HUES6 (cell line): ENCODE data around the gene BTAF1.
"Not testable (repeated sequence)": the region's sequence is repeated elsewhere in the genome, so short reads cannot be mapped to it uniquely, and the experiment has no call there.

Experiments
- H3K27ac ChIP-seq: 2 replicates; pipeline ENCODE4 v1.7.0; 2013; ENCODE audit warnings: low read depth, mild to moderate bottlenecking, low read length, inconsistent platforms
- H3K27me3 ChIP-seq: 2 replicates; pipeline ENCODE4 v1.6.1; 2013; ENCODE audit warnings: low read length; ENCODE audit not compliant: control insufficient read depth, insufficient read depth
- H3K36me3 ChIP-seq: 2 replicates; pipeline ENCODE4 v1.6.1; 2013; ENCODE audit warnings: low read length; ENCODE audit not compliant: control insufficient read depth, insufficient read depth
- H3K4me1 ChIP-seq: 2 replicates; pipeline ENCODE4 v1.6.1; 2013; ENCODE audit warnings: low read length; ENCODE audit not compliant: control insufficient read depth, insufficient read depth
- H3K4me3 ChIP-seq: 2 replicates; pipeline ENCODE4 v1.5.1; 2013; ENCODE audit warnings: low read depth, low read length
- H3K9ac ChIP-seq: one replicate; pipeline ENCODE4 v1.6.1; 2013; ENCODE audit warnings: mild to moderate bottlenecking, low read length
- H3K9me3 ChIP-seq: 2 replicates; pipeline ENCODE4 v1.6.1; 2013; ENCODE audit warnings: low read depth, low read length; ENCODE audit not compliant: control insufficient read depth, insufficient read depth

BTAF1 gene

DNA sequence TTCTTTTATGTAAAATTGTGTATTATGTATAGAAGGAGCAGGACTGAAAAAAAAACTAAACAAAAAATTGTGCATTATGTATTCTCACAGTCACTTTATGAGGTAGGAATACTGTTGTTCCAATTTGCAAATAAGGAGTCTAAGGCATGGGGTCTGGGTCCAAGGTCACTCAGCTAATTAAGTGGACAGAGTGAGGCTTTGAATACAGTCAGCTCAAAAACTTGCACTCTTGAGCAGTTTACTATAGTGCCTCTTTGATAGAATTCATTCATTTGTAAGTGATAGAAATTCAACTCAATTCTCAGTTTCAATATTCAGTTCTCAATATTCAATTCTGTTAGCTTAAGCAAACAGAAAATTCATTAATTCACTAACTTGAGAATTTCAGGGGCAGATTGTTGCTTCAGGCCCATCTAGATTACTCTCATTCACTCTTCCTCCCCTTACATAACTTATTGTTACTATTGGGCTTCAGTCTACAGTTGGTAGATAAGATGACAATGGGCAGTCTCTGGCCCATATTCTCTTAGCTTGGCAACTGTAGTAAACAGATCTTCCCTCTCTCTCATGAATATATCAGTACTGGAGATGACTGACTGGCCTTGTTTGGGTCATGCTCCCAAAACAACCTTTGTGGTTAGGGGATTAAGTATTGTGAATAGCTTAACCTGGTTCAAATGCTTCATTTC is 86.6 kb downstream of the BTAF1 start:
- H3K4me1 ChIP-seq = no peaks in the 10 kb centered on the region
- no peak overlapping the region for H3K9ac ChIP-seq
- H3K27ac ChIP-seq = no peak overlapping the region
- peaks cover 78% of the 10 kb centered on the region for H3K36me3 ChIP-seq
- H3K4me3 ChIP-seq = no peak overlapping the region
- no peaks in the 10 kb centered on the region for H3K9me3 ChIP-seq
- H3K27me3 ChIP-seq = no peaks in the 10 kb centered on the region

DNA sequence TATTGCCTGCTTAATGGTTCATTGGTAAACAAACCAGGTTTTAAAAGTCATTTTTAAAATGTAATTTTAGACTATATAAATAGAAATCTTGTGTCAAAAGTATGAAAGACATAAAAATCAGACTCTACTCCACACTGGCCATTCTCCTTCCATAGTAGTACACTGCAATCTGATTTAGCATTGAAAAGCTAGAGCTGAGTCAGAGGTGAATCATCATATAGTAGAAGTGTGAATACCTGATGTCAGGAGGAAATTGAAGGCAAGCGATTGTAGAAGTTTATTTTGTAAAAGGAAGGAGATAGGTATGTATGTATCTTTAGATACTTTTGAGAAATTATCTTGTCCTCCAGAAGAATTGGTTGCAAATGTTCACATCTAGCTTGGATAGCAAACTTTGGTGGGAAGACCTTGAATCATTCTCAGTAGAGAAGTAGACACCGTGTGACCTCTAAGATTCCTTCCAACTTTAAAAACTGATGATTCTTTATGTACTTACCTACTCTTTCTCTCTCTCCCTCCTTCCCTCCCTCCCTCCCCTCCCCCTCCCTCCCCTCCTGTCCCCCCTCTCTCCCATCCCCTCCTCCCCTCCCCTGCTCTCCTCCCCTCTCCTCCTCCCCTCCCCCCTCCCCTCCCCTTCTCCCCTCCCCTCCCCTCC is 88.1 kb downstream of the BTAF1 start:
- H3K36me3 ChIP-seq = peaks cover 78% of the 10 kb centered on the region
- no peaks in the 10 kb centered on the region for H3K27me3 ChIP-seq
- H3K9me3 ChIP-seq = no peaks in the 10 kb centered on the region
- H3K27ac ChIP-seq = no peak overlapping the region
- H3K9ac ChIP-seq = no peak overlapping the region
- H3K4me3 ChIP-seq = no peak overlapping the region
- H3K4me1 ChIP-seq = no peaks in the 10 kb centered on the region

DNA sequence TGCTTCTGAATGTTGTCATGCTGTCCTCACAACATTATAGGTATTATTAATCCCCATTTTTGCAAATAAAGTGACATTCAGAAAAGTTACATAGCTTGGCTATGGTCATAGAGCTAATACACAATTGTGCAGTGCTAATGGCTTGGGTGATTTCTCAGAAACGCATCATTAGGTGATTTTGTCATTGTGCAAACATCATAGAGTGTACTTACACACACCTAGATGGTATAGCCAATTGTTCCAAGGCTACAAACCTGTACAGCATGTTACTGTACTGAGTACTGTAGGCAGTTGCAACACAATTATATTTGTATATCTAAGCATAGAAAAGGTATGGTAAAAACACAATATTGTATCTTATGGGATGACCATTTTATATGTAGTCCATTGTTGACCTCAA is 91.0 kb downstream of the BTAF1 start:
- Histone ChIP-seq H3K4me3 (no peak overlapping the region), H3K27ac (no peak overlapping the region), H3K9ac (no peak overlapping the region), H3K4me1 (no peaks in the 10 kb centered on the region), H3K36me3 (peaks cover 78% of the 10 kb centered on the region), H3K9me3 (no peaks in the 10 kb centered on the region), H3K27me3 (no peaks in the 10 kb centered on the region)

DNA sequence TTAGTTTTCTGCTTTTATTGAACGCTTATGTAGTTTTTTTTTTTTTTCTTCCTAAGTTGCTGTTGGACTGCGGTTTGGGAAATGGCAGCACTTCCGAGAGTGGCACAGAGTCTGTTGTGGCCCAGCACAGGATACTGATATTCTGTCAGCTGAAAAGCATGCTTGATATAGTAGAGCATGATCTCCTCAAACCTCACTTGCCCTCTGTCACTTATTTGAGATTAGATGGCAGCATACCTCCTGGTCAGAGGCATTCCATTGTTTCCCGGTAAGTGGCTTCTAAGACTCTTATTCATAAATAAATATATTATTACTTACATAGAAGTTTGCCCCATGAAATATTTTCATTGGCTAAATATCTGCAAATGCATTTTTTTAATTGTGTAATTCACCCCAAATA is 101.1 kb downstream of the BTAF1 start:
- Histone ChIP-seq H3K36me3 (peaks cover 82% of the 10 kb centered on the region), H3K9me3 (no peaks in the 10 kb centered on the region), H3K4me3 (no peak overlapping the region), H3K27me3 (no peaks in the 10 kb centered on the region), H3K27ac (no peak overlapping the region), H3K9ac (no peak overlapping the region), H3K4me1 (no peaks in the 10 kb centered on the region)

DNA sequence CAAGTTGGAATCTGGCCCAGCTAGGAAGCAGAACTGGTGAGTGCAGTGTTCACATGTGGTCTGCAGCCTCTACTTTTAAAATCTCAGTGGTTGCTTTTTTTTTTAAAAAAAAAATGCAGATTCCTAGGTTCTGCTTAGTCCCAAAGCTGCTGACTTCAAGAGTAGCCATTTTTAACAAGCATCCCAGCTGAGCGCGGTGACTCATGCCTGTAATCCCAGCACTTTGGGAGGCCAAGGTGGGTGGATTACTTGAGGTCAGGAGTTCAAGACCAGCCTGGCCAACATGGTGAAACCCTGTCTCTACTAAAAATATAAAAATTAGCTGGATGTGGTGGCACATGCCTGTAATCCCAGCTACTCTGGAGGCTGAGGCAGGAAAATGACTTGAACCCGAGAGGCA is 101.8 kb downstream of the BTAF1 start:
- peaks cover 82% of the 10 kb centered on the region for H3K36me3 ChIP-seq
- H3K27me3 ChIP-seq, H3K9me3 ChIP-seq, H3K4me3 ChIP-seq, H3K9ac ChIP-seq, H3K27ac ChIP-seq, H3K4me1 ChIP-seq: not testable (repeated sequence)

DNA sequence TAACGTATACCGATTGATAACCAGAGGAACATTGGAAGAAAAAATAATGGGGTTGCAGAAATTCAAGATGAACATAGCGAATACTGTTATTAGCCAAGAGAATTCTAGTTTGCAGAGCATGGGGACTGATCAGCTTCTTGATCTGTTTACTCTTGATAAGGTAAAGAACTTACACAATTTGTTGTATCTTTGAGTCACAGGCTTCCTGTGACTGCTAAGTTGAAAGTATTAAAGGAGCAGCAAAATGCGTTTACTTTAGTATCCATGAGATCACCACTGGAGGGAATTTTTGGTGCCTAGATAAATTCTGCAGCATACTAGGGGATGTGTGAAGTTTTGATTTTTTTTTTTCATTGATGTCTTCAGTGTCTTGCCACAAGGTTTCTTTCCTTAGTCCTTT is 103.6 kb downstream of the BTAF1 start:
- Histone ChIP-seq H3K36me3 (peaks cover 83% of the 10 kb centered on the region), H3K4me3 (no peak overlapping the region), H3K9ac (no peak overlapping the region), H3K9me3 (no peaks in the 10 kb centered on the region), H3K27me3 (no peaks in the 10 kb centered on the region), H3K27ac (no peak overlapping the region), H3K4me1 (peaks cover under 1% of the 10 kb centered on the region)

DNA sequence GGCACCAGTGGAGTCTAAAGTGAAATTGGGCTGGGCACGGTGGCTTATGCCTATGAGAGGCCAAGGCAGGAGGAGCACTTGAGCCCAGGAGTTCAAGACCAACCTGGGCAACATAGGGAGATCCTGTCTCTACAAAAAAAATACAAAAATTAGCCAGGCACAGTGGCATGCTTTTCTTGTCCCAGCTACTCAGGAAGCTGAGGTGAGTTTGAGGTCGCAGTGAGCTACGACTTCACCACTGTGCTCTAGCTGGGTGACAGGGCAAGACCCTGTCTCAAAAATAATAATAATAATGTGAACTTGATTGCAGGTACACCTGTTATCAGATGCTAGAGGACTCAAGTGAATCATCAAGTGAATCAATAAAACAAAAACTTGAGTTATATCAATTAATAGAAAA is 108.0 kb downstream of the BTAF1 start:
- H3K9ac ChIP-seq = no peak overlapping the region
- no peak overlapping the region for H3K27ac ChIP-seq
- H3K9me3 ChIP-seq = no peaks in the 10 kb centered on the region
- H3K4me1 ChIP-seq = peaks cover 16% of the 10 kb centered on the region
- H3K4me3 ChIP-seq = no peak overlapping the region
- H3K36me3 ChIP-seq = peaks cover 46% of the 10 kb centered on the region
- no peaks in the 10 kb centered on the region for H3K27me3 ChIP-seq

DNA sequence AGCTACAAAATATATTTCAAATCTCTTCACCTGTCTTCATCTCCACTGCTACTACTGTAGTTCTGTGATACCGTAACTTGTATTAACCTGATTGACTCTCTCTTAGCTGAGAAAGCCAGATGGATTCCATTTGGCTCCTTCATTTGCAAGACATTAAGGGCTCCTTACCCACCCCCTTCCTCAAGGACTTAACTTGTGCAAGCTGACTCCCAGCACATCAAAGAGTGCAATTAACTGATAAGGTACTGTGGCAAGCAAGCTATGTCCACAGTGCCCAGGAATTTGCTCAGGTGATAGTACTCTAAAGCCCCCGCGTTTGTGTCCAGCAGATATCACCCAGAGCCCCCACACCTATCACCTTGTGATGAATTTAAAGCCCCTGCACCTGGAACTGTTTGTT is 109.5 kb downstream of the BTAF1 start:
- not testable (repeated sequence) for H3K27ac ChIP-seq, H3K9ac ChIP-seq, H3K9me3 ChIP-seq, H3K27me3 ChIP-seq, H3K4me3 ChIP-seq
- Histone ChIP-seq H3K4me1 (peaks cover 16% of the 10 kb centered on the region), H3K36me3 (peaks cover 31% of the 10 kb centered on the region)

DNA sequence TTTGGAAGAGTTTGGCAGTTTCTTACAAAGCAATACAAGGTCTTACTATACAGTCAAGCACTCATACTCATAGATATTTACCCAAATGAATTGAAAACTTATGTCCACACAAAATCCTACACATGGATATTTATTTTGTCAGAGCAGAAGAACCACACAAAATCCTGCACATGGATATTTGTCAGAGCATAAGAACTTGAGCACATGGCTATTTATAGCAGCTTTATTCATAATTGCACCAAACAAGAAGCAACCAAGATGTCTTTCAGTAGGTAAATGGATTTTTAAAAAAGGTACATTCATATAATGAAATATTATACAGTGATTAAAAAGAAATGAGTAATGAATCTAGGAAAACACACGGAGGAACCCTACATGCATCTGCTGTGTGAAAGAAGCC is 115.4 kb downstream of the BTAF1 start:
- Histone ChIP-seq H3K4me1 (peaks cover 8% of the 10 kb centered on the region; the same call in 1 of the 2 replicates), H3K27ac (no peak overlapping the region), H3K36me3 (no peaks in the 10 kb centered on the region), H3K4me3 (no peak overlapping the region), H3K9ac (no peak overlapping the region), H3K27me3 (no peaks in the 10 kb centered on the region), H3K9me3 (no peaks in the 10 kb centered on the region)

DNA sequence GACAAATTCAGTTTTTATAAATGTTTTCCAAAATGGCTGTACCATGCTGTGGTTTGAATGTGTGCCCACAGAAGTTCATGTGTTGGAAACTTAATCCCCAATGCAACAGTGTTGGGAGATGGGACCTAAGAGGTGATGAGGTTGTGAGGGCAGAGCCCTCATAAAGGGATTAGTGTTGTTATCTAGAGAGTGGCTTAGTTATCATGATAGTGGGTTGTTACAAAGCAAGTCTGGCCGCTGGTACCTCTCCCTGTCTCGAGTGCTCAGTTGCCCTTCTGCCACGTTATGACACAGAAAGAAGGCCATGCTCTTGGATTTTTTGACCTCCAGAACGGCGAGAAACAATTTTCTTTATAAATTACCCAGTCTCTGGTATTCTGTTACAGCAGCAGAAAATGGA is 119.0 kb downstream of the BTAF1 start:
- no peaks in the 10 kb centered on the region for H3K9me3 ChIP-seq
- peaks cover 13% of the 10 kb centered on the region; the same call in 1 of the 2 replicates for H3K4me1 ChIP-seq

DNA sequence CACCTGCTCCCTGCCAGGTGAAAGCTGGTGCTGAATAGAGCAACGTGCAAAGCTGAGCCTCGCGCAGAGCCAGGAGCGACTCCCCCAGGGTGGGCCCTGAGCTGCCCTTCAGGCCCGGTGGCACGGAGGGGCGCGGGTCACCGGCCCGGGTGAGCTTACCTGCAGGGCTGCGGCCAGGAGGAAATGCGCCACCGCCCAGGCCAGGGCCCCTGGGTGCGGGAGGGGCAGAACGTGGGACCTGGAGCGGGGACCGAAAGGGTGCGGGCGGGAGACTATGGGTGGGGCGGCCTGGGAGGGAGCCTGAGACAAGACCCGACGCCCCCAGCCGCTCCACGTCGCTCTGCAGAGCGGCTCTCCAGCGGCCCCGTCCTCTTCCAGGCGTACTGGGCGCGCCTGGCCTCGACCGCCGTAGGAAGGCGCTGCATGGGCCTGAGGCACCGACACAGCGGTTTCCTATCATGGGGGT is 122.1 kb downstream of the BTAF1 start:
- Histone ChIP-seq H3K9ac (no peak overlapping the region), H3K4me3 (peak overlapping the region; percentile 36; the same call in 1 of the 2 replicates)

More for the DNA sequence above, 119.0 kb downstream of the BTAF1 start:
- H3K27ac ChIP-seq = no peak overlapping the region
- no peaks in the 10 kb centered on the region for H3K36me3 ChIP-seq
- H3K4me3 ChIP-seq = no peak overlapping the region
- no peaks in the 10 kb centered on the region; the same call in 1 of the 2 replicates for H3K27me3 ChIP-seq
- H3K9ac ChIP-seq = no peak overlapping the region

More for the DNA sequence above, 122.1 kb downstream of the BTAF1 start:
- H3K27ac ChIP-seq = no peak overlapping the region
- no peaks in the 10 kb centered on the region; the same call in 1 of the 2 replicates for H3K27me3 ChIP-seq
- H3K36me3 ChIP-seq = no peaks in the 10 kb centered on the region
- H3K4me1 ChIP-seq = peaks cover 13% of the 10 kb centered on the region; the same call in 1 of the 2 replicates
- no peaks in the 10 kb centered on the region for H3K9me3 ChIP-seq
